HT-29 (cell line): Measurements from ENCODE around the gene RPL38. TPM values are rescaled to one million over a fixed set of nuclear protein-coding genes. Genes with fewer than 3 reads are reported as not detected.
A peak's percentile ranks its signal among the peaks of the same experiment; 100 is the strongest.
"Not testable (repeated sequence)": the region's sequence is repeated elsewhere in the genome, so short reads cannot be mapped to it uniquely, and the experiment has no call there.

ENCODE experiments used
- DNase-seq: peaks from one replicate; pipeline ENCODE4 v3.0.0-alpha.2; 2015; ENCODE audit warnings: low spot score
- total RNA-seq: library from RNA; depleted of rRNA; stranded (reverse); fragments of >200 nt; shearing (Covaris generic); gene quantifications from 2 replicates; pipeline ENCODE4 v1.2.3, GENCODE V29; 2014

The RPL38 gene
- total RNA-seq, 1 experiment from 2014 or later = 1,500 TPM

- DNase-seq = no peak
Measured at GRCh38 chr17:74183411-74183810, 20.1 kb upstream of the RPL38 start.

GRCh38 chr17:74185571-74186185 is 17.8 kb upstream of the RPL38 start:
- no peak for DNase-seq

GRCh38 chr17:74186498-74186897 is 17.0 kb upstream of the RPL38 start:
- DNase-seq = no peak

GRCh38 chr17:74187761-74188160 is 15.7 kb upstream of the RPL38 start:
- DNase-seq = no peak

- DNase-seq = not testable (repeated sequence)
Measured at GRCh38 chr17:74188687-74189086, 14.8 kb upstream of the RPL38 start.

- DNase-seq = peak; percentile 57
Measured at GRCh38 chr17:74190154-74190553, 13.3 kb upstream of the RPL38 start.

- no peak for DNase-seq
Measured at GRCh38 chr17:74190807-74191406, 12.6 kb upstream of the RPL38 start.

- DNase-seq = no peak
Measured at GRCh38 chr17:74192950-74193781, 10.3 kb upstream of the RPL38 start.

GRCh38 chr17:74194682-74195081 is 8.8 kb upstream of the RPL38 start:
- DNase-seq = no peak

GRCh38 chr17:74196541-74197317 is 6.7 kb upstream of the RPL38 start:
- no peak for DNase-seq

- DNase-seq = no peak
Measured at GRCh38 chr17:74197801-74198200, 5.7 kb upstream of the RPL38 start.

GRCh38 chr17:74198694-74199093 is 4.8 kb upstream of the RPL38 start:
- no peak for DNase-seq

- DNase-seq = peak; percentile 74
Measured at GRCh38 chr17:74199306-74200092, 4.0 kb upstream of the RPL38 start.

GRCh38 chr17:74200112-74200511 is 3.4 kb upstream of the RPL38 start:
- DNase-seq = no peak

- DNase-seq = no peak
Measured at GRCh38 chr17:74201250-74201649, 2.2 kb upstream of the RPL38 start.

- no peak for DNase-seq
Measured at GRCh38 chr17:74201948-74202347, 1.5 kb upstream of the RPL38 start.

GRCh38 chr17:74202938-74203337 is 540 bp upstream of the RPL38 start:
- no peak for DNase-seq

- no peak for DNase-seq
Measured at GRCh38 chr17:74204474-74204873, 996 bp downstream of the RPL38 start.

GRCh38 chr17:74205274-74205673 is 1.8 kb downstream of the RPL38 start:
- DNase-seq = no peak

- DNase-seq = no peak
Measured at GRCh38 chr17:74206332-74206818, 2.9 kb downstream of the RPL38 start.
